ENCODE measurements around the gene PXDN.

Gene PXDN

DNA sequence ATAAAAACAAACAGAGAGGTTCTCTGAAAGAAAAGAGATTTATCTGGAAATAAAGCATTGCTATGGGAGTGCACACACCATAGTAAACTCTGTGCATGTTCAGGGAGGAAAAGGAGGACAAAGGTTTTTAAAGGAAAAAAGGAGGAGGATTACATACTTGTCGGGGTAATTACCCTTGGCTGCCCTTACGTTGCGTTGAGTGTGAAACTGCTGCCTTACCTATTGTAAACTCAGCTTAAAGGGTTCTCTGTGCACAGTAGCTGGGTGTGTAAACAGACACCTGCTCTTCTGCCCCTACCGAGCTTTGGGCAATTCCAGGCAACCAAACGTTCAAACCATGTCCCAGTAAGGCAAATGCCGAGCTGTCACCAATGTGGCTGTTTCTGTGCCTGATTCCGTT, 29.6 kb upstream of the PXDN start:
- H3K27me3 ChIP-seq (replicated peaks; ENCODE audit: control insufficient read depth, insufficient read depth, low read length) = no peaks in the 10 kb centered on the region
- no peak for DNase-seq (ENCODE audit: extremely low read depth, insufficient read length)

DNA sequence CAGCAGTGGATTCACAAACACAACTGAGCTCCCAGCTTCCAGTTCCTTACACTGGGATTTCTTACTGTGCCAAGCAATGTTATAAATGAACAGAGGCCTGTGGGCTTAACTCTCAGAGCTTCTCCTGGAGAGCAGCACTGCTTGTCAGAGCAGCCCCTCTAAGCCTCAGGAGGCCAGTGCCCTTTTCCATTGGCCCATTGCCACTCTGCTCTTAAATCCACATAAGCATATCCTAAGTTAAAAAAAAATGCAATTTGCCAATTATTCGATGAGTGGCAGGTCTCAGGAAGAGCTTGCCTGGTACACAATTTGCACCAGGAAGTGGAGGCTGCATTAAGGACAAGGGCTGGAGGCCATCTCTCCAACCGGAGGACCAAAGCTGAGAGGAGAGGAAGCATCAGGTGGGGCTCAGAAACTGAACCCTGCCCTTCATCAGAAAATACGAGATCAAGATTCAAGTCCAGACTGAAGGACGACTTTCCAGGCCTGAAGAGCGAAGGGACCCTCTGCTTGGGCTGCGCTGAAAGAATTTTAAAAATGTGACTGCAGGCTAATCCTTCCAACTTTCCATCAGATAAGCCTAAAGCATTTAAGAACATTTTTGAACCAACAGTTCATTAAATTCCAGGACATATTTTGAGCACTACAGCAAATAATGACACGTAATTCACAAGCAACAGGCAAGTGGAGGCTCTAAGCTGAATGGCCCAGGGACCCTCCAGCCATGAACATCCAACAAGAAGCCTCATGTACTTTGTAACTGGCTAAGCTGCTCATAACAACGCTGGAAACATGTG, 28.4 kb upstream of the PXDN start:
- H3K27me3 ChIP-seq (replicated peaks; ENCODE audit: control insufficient read depth, insufficient read depth, low read length) = no peaks in the 10 kb centered on the region
- no peak overlapping the region for H3K4me3 ChIP-seq (replicated peaks; ENCODE audit: low read depth, low read length)
- TF ChIP-seq, protein P1, sequence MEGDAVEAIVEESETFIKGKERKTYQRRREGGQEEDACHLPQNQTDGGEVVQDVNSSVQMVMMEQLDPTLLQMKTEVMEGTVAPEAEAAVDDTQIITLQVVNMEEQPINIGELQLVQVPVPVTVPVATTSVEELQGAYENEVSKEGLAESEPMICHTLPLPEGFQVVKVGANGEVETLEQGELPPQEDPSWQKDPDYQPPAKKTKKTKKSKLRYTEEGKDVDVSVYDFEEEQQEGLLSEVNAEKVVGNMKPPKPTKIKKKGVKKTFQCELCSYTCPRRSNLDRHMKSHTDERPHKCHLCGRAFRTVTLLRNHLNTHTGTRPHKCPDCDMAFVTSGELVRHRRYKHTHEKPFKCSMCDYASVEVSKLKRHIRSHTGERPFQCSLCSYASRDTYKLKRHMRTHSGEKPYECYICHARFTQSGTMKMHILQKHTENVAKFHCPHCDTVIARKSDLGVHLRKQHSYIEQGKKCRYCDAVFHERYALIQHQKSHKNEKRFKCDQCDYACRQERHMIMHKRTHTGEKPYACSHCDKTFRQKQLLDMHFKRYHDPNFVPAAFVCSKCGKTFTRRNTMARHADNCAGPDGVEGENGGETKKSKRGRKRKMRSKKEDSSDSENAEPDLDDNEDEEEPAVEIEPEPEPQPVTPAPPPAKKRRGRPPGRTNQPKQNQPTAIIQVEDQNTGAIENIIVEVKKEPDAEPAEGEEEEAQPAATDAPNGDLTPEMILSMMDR (IDR thresholded peaks at IDR 0.05; ENCODE audit: insufficient read depth, low read length, poor library complexity, severe bottlenecking) = no peak
- no peaks in the 10 kb centered on the region for H3K36me3 ChIP-seq (ENCODE audit: control insufficient read depth, insufficient read depth, low read length)
- no peak for DNase-seq (ENCODE audit: extremely low read depth, insufficient read length)

More for the DNA sequence above, 29.6 kb upstream of the PXDN start:
- Histone ChIP-seq H3K36me3 (ENCODE audit: control insufficient read depth, insufficient read depth, low read length) (no peaks in the 10 kb centered on the region), H3K4me3 (replicated peaks; ENCODE audit: low read depth, low read length) (no peak overlapping the region)
- TF ChIP-seq, protein P1 (IDR thresholded peaks at IDR 0.05; ENCODE audit: insufficient read depth, low read length, poor library complexity, severe bottlenecking) = no peak

DNA sequence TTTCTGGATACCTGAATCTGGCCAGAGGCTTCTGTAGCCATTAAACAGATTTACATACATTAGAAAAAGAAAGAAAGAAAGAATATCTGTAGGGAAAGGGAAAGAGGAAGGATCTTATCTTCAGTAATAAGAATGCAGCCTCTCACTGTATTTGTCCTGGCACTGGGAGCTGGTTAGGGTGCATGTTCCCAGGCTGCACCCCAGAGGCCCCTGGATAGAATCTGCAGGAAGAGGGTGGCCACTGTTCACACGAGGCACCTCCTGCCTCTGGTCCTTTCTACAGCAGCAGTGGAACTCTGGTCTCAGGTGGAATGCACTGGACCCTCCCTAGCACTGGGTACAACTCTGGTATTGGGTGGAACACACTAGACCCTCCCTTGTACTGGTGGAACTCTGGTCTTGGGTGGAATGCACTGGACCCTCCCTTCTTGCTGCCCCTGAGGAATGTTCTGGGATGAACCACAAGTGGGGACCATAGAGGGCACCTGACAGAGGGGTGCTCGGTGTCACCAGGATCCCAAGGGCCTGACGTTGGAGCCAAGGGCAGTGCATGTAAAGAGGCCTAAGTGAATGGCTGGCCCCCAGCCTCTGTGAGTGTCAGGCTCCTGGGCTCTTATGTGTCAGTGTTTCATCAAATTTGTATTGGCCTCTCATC, 27.4 kb upstream of the PXDN start:
- Histone ChIP-seq H3K4me3 (replicated peaks; ENCODE audit: low read depth, low read length) (no peak overlapping the region), H3K36me3 (ENCODE audit: control insufficient read depth, insufficient read depth, low read length) (no peaks in the 10 kb centered on the region), H3K27me3 (replicated peaks; ENCODE audit: control insufficient read depth, insufficient read depth, low read length) (no peaks in the 10 kb centered on the region)
- TF ChIP-seq, protein P1 (IDR thresholded peaks at IDR 0.05; ENCODE audit: insufficient read depth, low read length, poor library complexity, severe bottlenecking) = no peak
- no peak for DNase-seq (ENCODE audit: extremely low read depth, insufficient read length)

DNA sequence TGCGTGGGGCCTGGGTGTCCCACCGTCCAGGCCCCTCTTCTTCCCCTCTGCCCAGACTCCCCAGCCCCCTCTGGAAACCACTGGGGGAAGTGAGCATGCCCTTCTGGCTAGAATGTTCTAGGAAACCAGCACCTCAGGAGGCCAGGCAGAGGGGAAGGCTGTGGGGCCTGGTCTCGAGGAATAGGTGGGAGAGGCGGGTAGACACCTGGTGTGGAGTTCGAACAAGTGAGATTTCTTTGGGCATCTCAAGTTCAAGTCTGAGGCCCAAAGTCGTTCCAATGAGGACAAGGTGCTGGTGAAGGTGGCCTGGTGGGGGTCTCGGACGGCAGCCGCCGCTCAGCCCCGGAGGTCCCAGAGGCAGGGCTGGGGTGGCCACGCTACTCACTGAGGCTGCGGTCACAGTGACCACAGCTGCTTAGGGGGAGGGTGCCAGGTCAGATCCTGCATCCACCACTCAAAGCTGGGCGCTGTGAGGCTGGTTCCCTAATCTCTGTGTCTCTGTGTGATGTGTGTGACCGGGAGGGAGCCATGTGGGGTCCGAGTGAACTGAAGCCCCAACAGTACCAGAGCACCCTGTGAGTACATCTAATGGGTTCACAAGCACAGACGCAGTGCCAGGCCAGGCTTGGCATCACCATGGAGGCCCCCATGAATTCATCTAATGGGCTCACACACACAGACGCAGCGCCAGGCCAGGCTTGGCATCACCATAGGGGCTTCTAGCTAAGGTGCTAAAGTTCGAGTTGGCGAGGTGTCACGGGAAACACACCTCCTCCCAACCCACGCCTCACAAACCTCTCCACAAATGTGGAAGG, 26.5 kb upstream of the PXDN start:
- DNase-seq (ENCODE audit: extremely low read depth, insufficient read length) = no peak
- H3K4me3 ChIP-seq (replicated peaks; ENCODE audit: low read depth, low read length) = no peak overlapping the region
- TF ChIP-seq, protein P1 (IDR thresholded peaks at IDR 0.05; ENCODE audit: insufficient read depth, low read length, poor library complexity, severe bottlenecking) = no peak
- no peaks in the 10 kb centered on the region for H3K27me3 ChIP-seq (replicated peaks; ENCODE audit: control insufficient read depth, insufficient read depth, low read length)
- H3K36me3 ChIP-seq (ENCODE audit: control insufficient read depth, insufficient read depth, low read length) = no peaks in the 10 kb centered on the region

DNA sequence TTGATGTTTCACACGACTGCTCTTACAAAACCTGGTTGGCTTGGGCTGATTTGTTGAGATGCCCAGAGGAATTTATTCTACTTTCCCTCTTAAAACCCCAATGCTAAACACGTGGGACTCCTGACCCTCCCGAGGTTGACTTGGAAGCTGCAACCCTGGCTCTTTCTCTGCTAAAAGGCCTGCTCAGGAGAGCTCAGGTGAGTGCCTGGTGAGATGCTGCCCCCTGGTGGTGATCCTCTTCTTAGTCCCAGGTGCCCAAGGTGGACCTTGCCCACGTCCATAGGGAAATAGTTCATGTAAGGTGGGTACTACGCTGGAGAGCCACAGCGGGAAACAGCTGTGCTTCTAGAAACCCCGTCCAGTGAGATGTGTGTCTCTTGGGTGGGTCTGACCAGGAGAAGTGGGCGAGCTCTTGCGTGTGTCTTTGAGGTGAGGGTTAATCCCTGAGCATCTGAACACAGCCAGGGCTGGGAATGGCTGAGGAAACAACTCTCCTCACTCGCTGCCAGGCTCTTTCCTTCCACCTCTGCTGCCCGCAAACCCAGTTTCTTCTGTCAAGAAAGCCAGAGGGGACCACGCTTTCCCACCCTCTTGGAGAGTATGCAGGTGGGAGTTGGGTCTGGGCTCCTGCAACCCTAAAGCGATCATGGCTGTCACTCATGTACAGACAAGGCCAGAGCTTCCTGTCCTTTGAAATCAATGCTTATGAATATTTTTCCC, 25.5 kb upstream of the PXDN start:
- Histone ChIP-seq H3K36me3 (ENCODE audit: control insufficient read depth, insufficient read depth, low read length) (no peaks in the 10 kb centered on the region), H3K27me3 (replicated peaks; ENCODE audit: control insufficient read depth, insufficient read depth, low read length) (no peaks in the 10 kb centered on the region), H3K4me3 (replicated peaks; ENCODE audit: low read depth, low read length) (no peak overlapping the region)
- TF ChIP-seq, protein P1 (IDR thresholded peaks at IDR 0.05; ENCODE audit: insufficient read depth, low read length, poor library complexity, severe bottlenecking) = peak; percentile 68
- no peak for DNase-seq (ENCODE audit: extremely low read depth, insufficient read length)

Data from GM06990 (cell line).